ENCODE measurements around the gene TSC22D2. TPM values are rescaled to one million over a fixed set of nuclear protein-coding genes. Genes with fewer than 3 reads are reported as not detected.
A peak's percentile ranks its signal among the peaks of the same experiment; 100 is the strongest.

Gene TSC22D2
- total and polyA plus RNA-seq, 2 donors from 2014 or later = 13.4 to 25.3 TPM

DNA sequence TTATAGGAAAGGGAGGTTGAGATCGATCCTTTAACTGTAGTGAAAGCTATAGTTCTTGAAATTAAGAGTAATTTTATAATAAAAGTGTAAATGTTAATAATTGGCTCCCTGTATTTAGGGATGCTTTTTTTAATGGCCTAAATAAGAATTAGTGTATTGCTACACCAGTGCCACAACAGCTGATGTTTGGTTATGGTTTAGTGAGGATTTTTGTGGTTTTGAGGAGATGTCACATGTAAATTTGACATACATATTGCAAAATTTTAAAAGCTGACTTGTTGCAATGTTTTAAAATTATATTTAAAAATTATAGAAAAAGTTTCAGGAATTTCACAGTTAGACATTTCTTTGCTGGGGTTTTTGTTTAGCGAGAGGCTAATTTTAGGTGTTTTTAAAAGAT, 3.9 kb downstream of the TSC22D2 start:
- peak overlapping the region; percentile 71 to 99 (median 82) for H3K9ac ChIP-seq (ENCODE audit: low read length in 3 of 3)
- intact Hi-C loops (cut with DNase I) = loop anchor here (10.0 kb wide), 1 partner anchor 83 kb away; no protein-coding TSS in a partner anchor
- no peak for FAIRE-seq
- H3K4me3 ChIP-seq (ENCODE audit: low read length in 3 of 3) = peak overlapping the region; percentile 79 to 94 (median 84)
- DNase-seq = no peak
- peaks cover 0 to 8% (median 5%) of the 10 kb centered on the region in 3 donors for H3K4me1 ChIP-seq (ENCODE audit: control insufficient read depth in 2 of 3, insufficient read depth in 2 of 3, low read depth in 1 of 3, low read length in 3 of 3)
- TF ChIP-seq, protein P1, sequence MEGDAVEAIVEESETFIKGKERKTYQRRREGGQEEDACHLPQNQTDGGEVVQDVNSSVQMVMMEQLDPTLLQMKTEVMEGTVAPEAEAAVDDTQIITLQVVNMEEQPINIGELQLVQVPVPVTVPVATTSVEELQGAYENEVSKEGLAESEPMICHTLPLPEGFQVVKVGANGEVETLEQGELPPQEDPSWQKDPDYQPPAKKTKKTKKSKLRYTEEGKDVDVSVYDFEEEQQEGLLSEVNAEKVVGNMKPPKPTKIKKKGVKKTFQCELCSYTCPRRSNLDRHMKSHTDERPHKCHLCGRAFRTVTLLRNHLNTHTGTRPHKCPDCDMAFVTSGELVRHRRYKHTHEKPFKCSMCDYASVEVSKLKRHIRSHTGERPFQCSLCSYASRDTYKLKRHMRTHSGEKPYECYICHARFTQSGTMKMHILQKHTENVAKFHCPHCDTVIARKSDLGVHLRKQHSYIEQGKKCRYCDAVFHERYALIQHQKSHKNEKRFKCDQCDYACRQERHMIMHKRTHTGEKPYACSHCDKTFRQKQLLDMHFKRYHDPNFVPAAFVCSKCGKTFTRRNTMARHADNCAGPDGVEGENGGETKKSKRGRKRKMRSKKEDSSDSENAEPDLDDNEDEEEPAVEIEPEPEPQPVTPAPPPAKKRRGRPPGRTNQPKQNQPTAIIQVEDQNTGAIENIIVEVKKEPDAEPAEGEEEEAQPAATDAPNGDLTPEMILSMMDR (IDR thresholded peaks at IDR 0.05; ENCODE audit: borderline replicate concordance, extremely low read depth, insufficient read depth) = no peak
- H3K36me3 ChIP-seq (ENCODE audit: control insufficient read depth in 2 of 3, insufficient read depth in 3 of 3, low read length in 3 of 3) = no peaks in the 10 kb centered on the region
- peak overlapping the region; percentile 35 to 47 for H3K27ac ChIP-seq (ENCODE audit: low read depth in 2 of 2, low read length in 2 of 2)
- no peaks in the 10 kb centered on the region for H3K9me3 ChIP-seq (ENCODE audit: control insufficient read depth in 2 of 3, insufficient read depth in 1 of 3, low read length in 3 of 3)
- no peaks in the 10 kb centered on the region for H3K27me3 ChIP-seq (ENCODE audit: control insufficient read depth, insufficient read depth, low read length)

DNA sequence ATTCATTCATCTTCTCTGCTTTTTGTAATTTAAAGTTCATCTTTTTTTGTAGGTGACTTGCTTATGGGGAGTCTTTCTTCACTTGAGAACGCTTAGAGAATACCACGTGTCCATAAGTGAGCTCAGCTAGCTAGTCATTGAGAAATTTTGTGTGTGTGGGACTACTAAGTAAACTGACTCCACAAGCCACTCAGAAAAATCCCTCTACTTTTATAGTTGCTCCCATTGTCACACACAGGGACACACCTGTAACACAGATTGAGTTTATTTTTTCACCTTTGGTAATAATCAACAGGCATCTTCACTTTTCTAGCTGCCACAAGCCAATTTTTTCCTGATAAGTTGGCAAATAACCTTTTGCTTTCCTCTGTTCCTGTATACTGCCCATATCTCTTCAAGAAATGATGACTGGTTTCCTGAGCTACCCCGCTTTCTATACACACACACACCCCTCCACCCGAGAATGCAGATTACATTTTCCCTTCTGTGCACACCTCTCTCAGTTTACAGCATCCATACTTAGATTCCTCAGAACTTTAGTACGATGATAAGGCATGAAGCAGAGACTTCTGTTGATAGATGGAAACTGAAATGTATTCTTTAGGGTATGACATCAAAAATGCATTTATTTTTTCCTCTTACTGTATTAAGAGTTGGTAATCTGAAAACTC, 4.6 kb downstream of the TSC22D2 start:
- peak overlapping the region; percentile 57 to 71 (median 60) for H3K9ac ChIP-seq (ENCODE audit: low read length in 3 of 3)
- H3K27ac ChIP-seq (ENCODE audit: low read depth in 2 of 2, low read length in 2 of 2) = peak overlapping the region; percentile 3 to 33
- H3K9me3 ChIP-seq (ENCODE audit: control insufficient read depth in 2 of 3, insufficient read depth in 1 of 3, low read length in 3 of 3) = no peaks in the 10 kb centered on the region
- H3K4me3 ChIP-seq (ENCODE audit: low read length in 3 of 3) = peak overlapping the region; percentile 79 to 94 (median 84)
- intact Hi-C loops (cut with DNase I) = loop anchor here (10.0 kb wide), 1 partner anchor 82 kb away; no protein-coding TSS in a partner anchor
- peaks cover 0 to 6% (median 5%) of the 10 kb centered on the region in 3 donors for H3K4me1 ChIP-seq (ENCODE audit: control insufficient read depth in 2 of 3, insufficient read depth in 2 of 3, low read depth in 1 of 3, low read length in 3 of 3)
- no peak for FAIRE-seq
- TF ChIP-seq, protein P1 (IDR thresholded peaks at IDR 0.05; ENCODE audit: borderline replicate concordance, extremely low read depth, insufficient read depth) = no peak
- no peaks in the 10 kb centered on the region for H3K27me3 ChIP-seq (ENCODE audit: control insufficient read depth, insufficient read depth, low read length)
- H3K36me3 ChIP-seq (ENCODE audit: control insufficient read depth in 2 of 3, insufficient read depth in 3 of 3, low read length in 3 of 3) = no peaks in the 10 kb centered on the region
- DNase-seq = peak in 2 of 5 donors; percentile 52 to 58

DNA sequence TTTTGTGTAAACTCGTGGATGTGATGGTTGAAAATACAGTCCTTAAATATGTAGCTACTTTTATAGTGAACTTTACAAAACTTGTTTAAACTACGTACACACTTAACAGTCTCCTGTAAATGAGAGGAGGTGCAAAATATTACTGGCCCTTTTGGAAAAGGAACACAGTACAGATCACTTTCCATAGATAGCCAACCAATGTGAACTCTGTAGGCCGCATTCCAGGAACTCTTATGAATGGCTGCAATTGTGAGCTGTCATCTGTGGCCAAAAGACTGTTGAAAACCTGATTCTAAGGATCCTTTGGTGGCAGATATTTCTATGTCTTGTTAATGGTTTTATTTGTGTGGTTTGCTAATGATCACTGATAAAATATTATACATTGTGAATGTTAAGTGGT, 6.2 kb downstream of the TSC22D2 start:
- no peak overlapping the region for H3K27ac ChIP-seq (ENCODE audit: low read depth in 2 of 2, low read length in 2 of 2)
- TF ChIP-seq, protein P1 (IDR thresholded peaks at IDR 0.05; ENCODE audit: borderline replicate concordance, extremely low read depth, insufficient read depth) = no peak
- no peaks in the 10 kb centered on the region for H3K36me3 ChIP-seq (ENCODE audit: control insufficient read depth in 2 of 3, insufficient read depth in 3 of 3, low read length in 3 of 3)
- DNase-seq (peak in 2 of 5 donors; percentile 41 to 71), FAIRE-seq (no peak)
- intact Hi-C loops (cut with DNase I) = loop anchor here (10.0 kb wide), 1 partner anchor 81 kb away; no protein-coding TSS in a partner anchor
- H3K9ac ChIP-seq (ENCODE audit: low read length in 3 of 3) = peak overlapping the region; percentile 11 to 43 (median 24)
- H3K9me3 ChIP-seq (ENCODE audit: control insufficient read depth in 2 of 3, insufficient read depth in 1 of 3, low read length in 3 of 3) = no peaks in the 10 kb centered on the region
- peaks cover 0 to 7% (median 6%) of the 10 kb centered on the region in 3 donors for H3K4me1 ChIP-seq (ENCODE audit: control insufficient read depth in 2 of 3, insufficient read depth in 2 of 3, low read depth in 1 of 3, low read length in 3 of 3)
- peak overlapping the region; percentile 44 to 94 (median 84) for H3K4me3 ChIP-seq (ENCODE audit: low read length in 3 of 3)
- no peaks in the 10 kb centered on the region for H3K27me3 ChIP-seq (ENCODE audit: control insufficient read depth, insufficient read depth, low read length)
